K562 (cell line): ENCODE results near the gene LIMD2. TPM values are rescaled to one million over a fixed set of nuclear protein-coding genes. Genes with fewer than 3 reads are reported as not detected.

Experiments used
- ATAC-seq: fragments of 200-7000 bp; cut with Tn5 transposase; 3 replicates; pipeline ENCODE4 v1.9.1; 2020; ENCODE audit warnings: moderate library complexity
- BruUV-seq: library from RNA; stranded (reverse); fragments of 400-500 nt; replicated peaks from 2 replicates; lab custom pipeline; 2021; lab: Mats Ljungman, UMichigan
- CTCF ChIA-PET: fragments of 300-600 bp; formaldehyde crosslinking; extraction: SDS; loops from one replicate; lab custom pipeline; 2021; ENCODE audit warnings: low intra/inter-chr PET ratio; lab: Yijun Ruan, JAX
- POLR2A ChIA-PET: fragments of 300-600, 350-650 bp; sonication (Branson Sonifier 250); formaldehyde crosslinking; extraction: SDS; loops from one replicate; lab custom pipeline; 2021; ENCODE audit warnings: antibody characterized with exemption, inconsistent platforms; lab: Yijun Ruan, JAX
- DNase-seq, 4 experiments: peaks; one replicate each; pipeline versions ENCODE4 v3.0.0 to v3.0.0-alpha.2; 2011 to 2018; ENCODE audit warnings: low spot score in 3 of 4, mixed read lengths in 3 of 4; ENCODE audit errors: extremely low read depth in 1 of 4
- FAIRE-seq: peaks from 2 replicates; lab custom pipeline; 2011; peaks lifted over from hg19 to GRCh38; lab: Jason Lieb, UNC
- H2AFZ ChIP-seq: 2 replicates; pipeline ENCODE4 v1.6.0; 2011; ENCODE audit warnings: low read depth, low read length, control low read depth, inconsistent platforms
- H3K27ac ChIP-seq: fragments of 200-600 bp; 3 replicates; pipeline ENCODE4 v1.8.0; 2011; ENCODE audit warnings: low read depth, mild to moderate bottlenecking, control low read depth, inconsistent platforms, low read length, moderate library complexity, mixed read lengths; ENCODE audit errors: extremely low read depth
- H3K27me3 ChIP-seq, 2 experiments: fragments of 300-600 bp in 1 of 2; 2 replicates in 1 of 2; 3 replicates in 1 of 2; pipeline versions ENCODE4 v1.6.0 to v1.8.0; 2011; ENCODE audit warnings: inconsistent platforms in 2 of 2, low read length in 2 of 2, mild to moderate bottlenecking in 1 of 2, mixed read lengths in 1 of 2, moderate library complexity in 1 of 2; ENCODE audit not compliant: control insufficient read depth in 2 of 2, insufficient read depth in 2 of 2
- H3K36me3 ChIP-seq: fragments of 300-600 bp; 3 replicates; pipeline ENCODE4 v1.8.0; 2011; ENCODE audit warnings: mild to moderate bottlenecking, low read length, inconsistent platforms; ENCODE audit not compliant: control insufficient read depth, insufficient read depth
- H3K4me1 ChIP-seq, 2 experiments: fragments of 200-600 bp in 1 of 2; replicated peaks in 1 of 2; 2 replicates in 1 of 2; 3 replicates in 1 of 2; pipeline versions ENCODE4 v1.5.1 to v1.8.0; 2011; ENCODE audit warnings: inconsistent platforms in 2 of 2, low read length in 2 of 2, mild to moderate bottlenecking in 1 of 2, mixed read lengths in 1 of 2, moderate library complexity in 1 of 2; ENCODE audit not compliant: control insufficient read depth in 2 of 2, insufficient read depth in 2 of 2
- H3K4me2 ChIP-seq: 2 replicates; pipeline ENCODE4 v1.6.1; 2011; ENCODE audit warnings: low read length, control low read depth, inconsistent platforms, mixed read lengths; ENCODE audit not compliant: insufficient read depth
- H3K4me3 ChIP-seq: fragments of 200-600 bp; sonication (generic), shearing (Covaris generic); 2 replicates; pipeline ENCODE4 v1.5.1; 2016; ENCODE audit warnings: control low read depth, inconsistent platforms
- H3K79me2 ChIP-seq: fragments of 200-600 bp; 3 replicates; pipeline ENCODE4 v1.8.0; 2011; ENCODE audit warnings: low read length, inconsistent platforms; ENCODE audit not compliant: control insufficient read depth, insufficient read depth
- H3K9ac ChIP-seq, 2 experiments: 2 replicates each; pipeline versions ENCODE4 v1.6.0 to v1.6.1; 2011; ENCODE audit warnings: low read depth in 2 of 2, low read length in 2 of 2, control low read depth in 1 of 2, inconsistent platforms in 1 of 2, mild to moderate bottlenecking in 1 of 2, mixed read lengths in 1 of 2; ENCODE audit not compliant: insufficient read depth in 1 of 2
- H3K9me1 ChIP-seq: one replicate; pipeline ENCODE4 v1.6.0; 2011; ENCODE audit warnings: inconsistent platforms, mild to moderate bottlenecking, low read length, moderate library complexity; ENCODE audit not compliant: control insufficient read depth, insufficient read depth
- H3K9me3 ChIP-seq: replicated peaks from 2 replicates; pipeline ENCODE4 v1.5.1; 2011; ENCODE audit warnings: low read depth, low read length, inconsistent platforms; ENCODE audit not compliant: control insufficient read depth, insufficient read depth
- H4K20me1 ChIP-seq: replicated peaks from 2 replicates; pipeline ENCODE4 v1.6.1; 2011; ENCODE audit warnings: low read length, inconsistent platforms, mixed read lengths; ENCODE audit not compliant: control insufficient read depth, insufficient read depth
- ARNT ChIP-seq, 2 experiments: fragments of 450-650 bp; IDR thresholded peaks; 2 replicates each; pipeline ENCODE4 v1.6.1; 2016; ENCODE audit warnings: mild to moderate bottlenecking in 1 of 2
- ZNF436 ChIP-seq: fragments of 250-450, 450-650 bp; sonication (Bioruptor Pico); formaldehyde crosslinking; IDR thresholded peaks from 2 replicates; pipeline ENCODE4 v1.7.0; 2020; ENCODE audit warnings: mild to moderate bottlenecking
- ZNF511 ChIP-seq: sonication (generic); formaldehyde crosslinking; IDR thresholded peaks from 2 replicates; pipeline ENCODE4 v1.8.0; 2022; ENCODE audit warnings: mild to moderate bottlenecking, missing genetic modification reagents
- ZNF79 ChIP-seq: fragments of 250-450 bp; sonication (Bioruptor Pico); IDR thresholded peaks from 2 replicates; pipeline ENCODE4 v1.4.0; 2020; ENCODE audit warnings: low read depth, mild to moderate bottlenecking, moderate library complexity
- WGBS: fragments of 100-300 bp; shearing (Covaris generic); methylation state at CpG from one replicate; pipeline ENCODE4 v1.1.6; 2016; ENCODE audit warnings: low coverage, mixed read lengths; ENCODE audit not compliant: insufficient coverage; ENCODE audit errors: missing lambda C conversion rate; 5-methylcytosine and 5-hydroxymethylcytosine counted together
- in situ Hi-C: fragments of 300-500 bp; cut with MboI; formaldehyde crosslinking; loops from 4 replicates; pipeline ENCODE4 v1.15.0; 2018; ENCODE audit warnings: inconsistent platforms, mixed read lengths
- intact Hi-C: fragments of 100-400 bp; cut with micrococcal nuclease; formaldehyde crosslinking; loops from 2 replicates; pipeline ENCODE4 v1.14.2; 2022
- polyA plus RNA-seq, 8 experiments: library from polyadenylated mRNA; depleted of rRNA in 4 of 8; stranded (reverse) in 5 of 8; unstranded in 3 of 8; fragments of >200 nt; fragmentation: Nextera tagmentation in 2 of 8; fragmentation: Illumina TruSeq in 1 of 8; extraction: Ambion mirVana in 2 of 8; extraction: Trizol in 1 of 8; gene quantifications; 2 replicates each; pipeline versions ENCODE4 v1.2.1 to v1.2.3, GENCODE V29; 2011 to 2014; ENCODE audit warnings: inconsistent platforms in 1 of 8, missing spikeins in 1 of 8
- total RNA-seq, 7 experiments: library from RNA; depleted of rRNA in 6 of 7; stranded (reverse); fragments of >200 nt in 6 of 7; fragmentation: Illumina TruSeq in 2 of 7; extraction: Trizol in 2 of 7; gene quantifications; 2 replicates each; pipeline versions ENCODE4 v1.2.1 to v1.2.3, GENCODE V29; 2011 to 2021; ENCODE audit warnings: low replicate concordance in 1 of 7
- TF ChIP-seq, protein P1 (sequence below): fragments of 450-650 bp; IDR thresholded peaks from 2 replicates; pipeline ENCODE4 v1.6.1; 2018; ENCODE audit not compliant: partially characterized antibody

LIMD2 gene
- total and polyA plus RNA-seq, 9 of the 15 experiments (the other 6 are each of a cell fraction or from before 2014, with no cell fraction given): 0.07 to 11.2 (median 2.8) TPM

DNA sequence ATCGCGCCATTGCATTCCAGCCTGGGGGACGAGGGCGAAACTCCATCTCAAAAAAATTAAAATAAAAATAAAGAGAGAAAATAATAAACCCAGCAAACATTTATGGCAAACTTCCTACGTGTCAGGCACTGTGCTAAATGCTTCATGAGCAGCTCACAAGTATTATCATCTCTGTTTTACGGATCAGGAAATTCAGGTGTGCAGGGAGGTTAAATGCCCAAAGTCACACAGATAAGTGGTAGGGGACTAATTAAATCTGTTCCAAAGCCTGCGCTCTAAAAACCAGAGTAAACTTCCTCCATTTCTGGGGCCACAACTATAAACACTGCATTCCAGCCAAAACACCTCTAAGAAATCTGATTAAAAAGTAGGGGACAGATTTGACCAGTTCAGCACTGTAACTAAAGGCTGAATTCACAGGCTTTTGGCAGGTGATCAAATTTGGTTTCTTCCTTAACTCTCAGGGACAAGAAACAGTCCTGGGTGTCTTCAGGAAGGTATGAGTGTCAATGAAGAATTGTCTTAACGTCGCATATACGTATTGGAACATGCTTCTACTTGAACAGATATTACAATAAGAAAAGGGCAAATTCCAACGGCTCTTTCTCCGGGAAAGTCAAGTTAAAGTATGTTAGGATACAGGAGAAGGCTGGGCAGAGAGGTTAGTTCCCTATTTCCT, 40.7 kb upstream of the LIMD2 start (continued):
- TF ChIP-seq ZNF511 (CRISPR knock-in tag) (no peak), ARNT (IDR thresholded peaks at IDR 0.05) (no peak)
- TF ChIP-seq, protein P1, sequence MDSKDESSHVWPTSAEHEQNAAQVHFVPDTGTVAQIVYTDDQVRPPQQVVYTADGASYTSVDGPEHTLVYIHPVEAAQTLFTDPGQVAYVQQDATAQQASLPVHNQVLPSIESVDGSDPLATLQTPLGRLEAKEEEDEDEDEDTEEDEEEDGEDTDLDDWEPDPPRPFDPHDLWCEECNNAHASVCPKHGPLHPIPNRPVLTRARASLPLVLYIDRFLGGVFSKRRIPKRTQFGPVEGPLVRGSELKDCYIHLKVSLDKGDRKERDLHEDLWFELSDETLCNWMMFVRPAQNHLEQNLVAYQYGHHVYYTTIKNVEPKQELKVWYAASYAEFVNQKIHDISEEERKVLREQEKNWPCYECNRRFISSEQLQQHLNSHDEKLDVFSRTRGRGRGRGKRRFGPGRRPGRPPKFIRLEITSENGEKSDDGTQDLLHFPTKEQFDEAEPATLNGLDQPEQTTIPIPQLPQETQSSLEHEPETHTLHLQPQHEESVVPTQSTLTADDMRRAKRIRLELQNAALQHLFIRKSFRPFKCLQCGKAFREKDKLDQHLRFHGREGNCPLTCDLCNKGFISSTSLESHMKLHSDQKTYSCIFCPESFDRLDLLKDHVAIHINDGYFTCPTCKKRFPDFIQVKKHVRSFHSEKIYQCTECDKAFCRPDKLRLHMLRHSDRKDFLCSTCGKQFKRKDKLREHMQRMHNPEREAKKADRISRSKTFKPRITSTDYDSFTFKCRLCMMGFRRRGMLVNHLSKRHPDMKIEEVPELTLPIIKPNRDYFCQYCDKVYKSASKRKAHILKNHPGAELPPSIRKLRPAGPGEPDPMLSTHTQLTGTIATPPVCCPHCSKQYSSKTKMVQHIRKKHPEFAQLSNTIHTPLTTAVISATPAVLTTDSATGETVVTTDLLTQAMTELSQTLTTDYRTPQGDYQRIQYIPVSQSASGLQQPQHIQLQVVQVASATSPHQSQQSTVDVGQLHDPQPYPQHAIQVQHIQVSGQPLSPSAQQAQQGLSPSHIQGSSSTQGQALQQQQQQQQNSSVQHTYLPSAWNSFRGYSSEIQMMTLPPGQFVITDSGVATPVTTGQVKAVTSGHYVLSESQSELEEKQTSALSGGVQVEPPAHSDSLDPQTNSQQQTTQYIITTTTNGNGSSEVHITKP: peak; percentile 33

DNA sequence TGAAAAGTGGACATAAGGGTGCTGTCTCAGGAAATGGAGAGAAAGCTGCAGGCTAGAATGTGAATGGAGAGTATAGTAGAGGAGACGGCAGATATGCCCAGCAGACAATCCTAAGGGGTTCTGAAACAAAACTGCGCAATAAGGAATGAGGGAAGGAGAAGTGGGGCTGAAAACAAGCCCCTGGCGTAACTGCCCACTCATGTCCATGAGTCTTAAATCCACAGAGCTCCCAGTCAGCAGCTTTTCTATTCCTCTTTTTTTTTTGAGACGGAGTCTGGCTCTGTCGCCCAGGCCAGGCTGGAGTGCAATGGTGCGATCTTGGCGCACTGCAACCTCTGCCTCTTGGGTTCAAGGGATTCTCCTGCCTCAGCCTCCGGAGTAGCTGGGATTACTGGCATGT, 35.8 kb upstream of the LIMD2 start:
- TF ChIP-seq ZNF79 (CRISPR knock-in tag): no peak
- TF ChIP-seq ZNF436 (CRISPR knock-in tag): no peak
- no peaks in the 10 kb centered on the region for H3K9me3 ChIP-seq
- no peaks in the 10 kb centered on the region for H3K9me1 ChIP-seq
- POLR2A ChIA-PET: interaction anchor here (1.4 to 1.6 kb wide), 2 partner anchors 14 to 38 kb away, joined by 3 to 5 read pairs; partner anchors contain the start of gene CCDC47
- no peak overlapping the region for H3K4me2 ChIP-seq
- ATAC-seq (no peak), FAIRE-seq (no peak), DNase-seq (no peak)
- no peak overlapping the region for H3K27ac ChIP-seq
- H2AFZ ChIP-seq: no peak overlapping the region
- no peaks in the 10 kb centered on the region for H3K27me3 ChIP-seq
- peaks cover 7% of the 10 kb centered on the region for H3K79me2 ChIP-seq
- peaks cover 3 to 7% of the 10 kb centered on the region in 2 experiments; a peak in 3 of 5 replicates for H3K4me1 ChIP-seq
- CTCF ChIA-PET: no interaction called here
- intact Hi-C loops (no loop called here), in situ Hi-C loops (no loop called here)
- 93% methylated on average over 8 of the region's 8 CpGs for WGBS
- no peaks in the 10 kb centered on the region for H4K20me1 ChIP-seq
- no TSS peak for BruUV-seq
- no peak overlapping the region for H3K4me3 ChIP-seq
- peaks cover 3% of the 10 kb centered on the region; the same call in 1 of the 3 replicates for H3K36me3 ChIP-seq
- H3K9ac ChIP-seq: no peak overlapping the region
